DND-41 (cell line): ENCODE measurements around the gene DPP6.
"Not testable (repeated sequence)": the region's sequence is repeated elsewhere in the genome, so short reads cannot be mapped to it uniquely, and the experiment has no call there.

Experiments used
- ATAC-seq: fragments of 200-7000 bp; cut with Tn5 transposase; 3 replicates; pipeline ENCODE4 v1.9.1; 2021; ENCODE audit warnings: low read depth; ENCODE audit not compliant: insufficient read depth
- DNase-seq: peaks from one replicate; pipeline ENCODE4 v3.0.0-alpha.2; 2020
- H2AFZ ChIP-seq: 2 replicates; pipeline ENCODE4 v1.6.0; 2012; ENCODE audit warnings: low read depth, low read length
- H3K27ac ChIP-seq: 2 replicates; pipeline ENCODE4 v1.5.1; 2012; ENCODE audit warnings: low read length, inconsistent platforms
- H3K27me3 ChIP-seq: fragments of 200-600 bp; sonication (generic); 2 replicates; pipeline ENCODE4 v1.6.0; 2012; ENCODE audit warnings: low read length, mild to moderate bottlenecking, inconsistent platforms; ENCODE audit not compliant: insufficient read depth, poor library complexity
- H3K36me3 ChIP-seq: 2 replicates; pipeline ENCODE4 v1.5.1; 2012; ENCODE audit warnings: low read length, inconsistent platforms; ENCODE audit not compliant: insufficient read depth
- H3K4me1 ChIP-seq: 2 replicates; pipeline ENCODE4 v1.5.1; 2012; ENCODE audit warnings: mild to moderate bottlenecking, low read length; ENCODE audit not compliant: insufficient read depth
- H3K4me2 ChIP-seq: 2 replicates; pipeline ENCODE4 v1.6.0; 2012; ENCODE audit warnings: mild to moderate bottlenecking, moderate library complexity, low read length, inconsistent platforms; ENCODE audit not compliant: insufficient read depth
- H3K4me3 ChIP-seq, 2 experiments: fragments of 200-600 bp in 1 of 2; shearing (Covaris generic) in 1 of 2; 2 replicates each; pipeline ENCODE4 v1.5.1; 2012 to 2016; ENCODE audit warnings: inconsistent platforms in 2 of 2, low read length in 2 of 2, mild to moderate bottlenecking in 2 of 2, low read depth in 1 of 2, moderate library complexity in 1 of 2
- H3K79me2 ChIP-seq: 2 replicates; pipeline ENCODE4 v1.6.0; 2012; ENCODE audit warnings: low read length, inconsistent platforms; ENCODE audit not compliant: insufficient read depth
- H3K9ac ChIP-seq: 2 replicates; pipeline ENCODE4 v1.6.0; 2012; ENCODE audit warnings: low read depth, mild to moderate bottlenecking, inconsistent platforms, low read length, moderate library complexity
- H3K9me3 ChIP-seq: 2 replicates; pipeline ENCODE4 v1.5.1; 2012; ENCODE audit warnings: low read length, moderate library complexity, mild to moderate bottlenecking, inconsistent platforms; ENCODE audit not compliant: insufficient read depth, severe bottlenecking
- H4K20me1 ChIP-seq: 2 replicates; pipeline ENCODE4 v1.6.0; 2012; ENCODE audit warnings: low read length; ENCODE audit not compliant: insufficient read depth

DPP6 gene

DNA sequence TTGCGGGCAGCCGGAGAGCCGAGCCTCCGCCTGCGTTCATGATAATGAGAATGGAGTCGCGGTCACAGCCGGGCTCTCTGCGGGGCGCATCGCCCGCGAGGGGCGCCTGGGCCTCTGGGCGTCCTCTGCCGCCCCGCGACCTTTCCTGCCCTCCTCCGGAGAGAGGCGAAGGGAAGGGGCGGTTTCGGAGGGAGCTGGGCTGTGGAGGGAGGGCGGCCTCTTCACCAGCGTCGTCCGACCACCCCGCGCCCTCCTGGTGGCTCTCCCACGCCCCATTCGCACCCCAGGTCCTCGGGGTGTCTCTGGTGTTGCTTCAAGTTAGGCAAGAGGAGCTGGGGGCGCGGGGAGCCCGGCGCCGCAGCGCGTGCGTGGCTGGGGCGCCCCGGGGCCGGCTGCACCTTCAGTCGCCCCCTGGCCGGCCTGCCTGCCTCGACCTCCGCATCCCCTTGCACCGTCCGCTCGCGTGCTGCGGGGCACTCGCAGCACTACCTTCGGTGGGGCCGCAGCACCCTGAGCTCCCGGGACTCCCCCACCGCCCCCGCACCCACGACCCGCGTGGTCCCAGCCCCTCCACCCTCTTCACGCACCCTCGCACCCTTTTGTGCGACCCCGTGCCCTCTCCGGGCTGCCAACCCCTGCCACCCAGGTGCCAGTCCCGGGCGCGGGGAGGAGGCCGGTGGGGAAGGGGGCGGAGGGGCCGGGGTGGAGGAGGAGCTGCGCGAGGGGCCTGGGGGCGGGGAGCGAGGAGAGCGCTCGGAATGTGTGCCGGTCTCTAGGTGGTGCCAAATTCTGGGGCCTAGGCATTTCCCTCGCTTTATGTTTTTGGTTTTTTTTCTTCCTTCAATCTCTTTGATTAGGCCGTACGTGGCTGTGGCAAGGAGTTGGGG, at the start of gene DPP6:
Gene DPP6 (plus strand): TSS at position 756 of the 887 bp plus-strand sequence.
- H3K9me3 ChIP-seq, DNase-seq, H3K27ac ChIP-seq, H3K36me3 ChIP-seq, H3K4me3 ChIP-seq, H3K9ac ChIP-seq, H2AFZ ChIP-seq, H3K27me3 ChIP-seq, H3K4me2 ChIP-seq, H4K20me1 ChIP-seq, H3K4me1 ChIP-seq, H3K79me2 ChIP-seq, ATAC-seq: not testable (repeated sequence)

DNA sequence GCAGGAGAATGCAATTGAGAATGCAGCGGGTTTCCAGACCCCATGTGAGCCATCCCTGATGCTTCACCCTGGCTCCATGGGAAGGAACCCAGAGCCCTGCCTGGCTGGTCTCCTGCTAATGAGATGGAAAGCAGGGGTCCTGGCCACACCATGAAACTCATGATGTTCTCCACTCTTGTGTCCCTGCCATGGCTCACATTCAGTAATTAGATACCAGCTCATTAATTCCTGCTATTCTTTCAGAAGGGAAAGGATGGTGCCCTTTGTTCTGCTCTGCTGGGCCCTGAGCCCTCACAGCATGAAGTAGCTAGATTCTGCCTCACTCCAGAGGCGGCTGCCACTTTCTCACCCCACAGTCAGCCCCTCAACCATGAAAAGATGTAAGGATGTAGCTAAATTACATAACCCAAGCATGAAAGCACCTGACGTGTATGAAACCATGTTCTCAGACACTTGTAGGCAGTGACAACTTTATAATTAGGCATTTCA, 42.7 kb upstream of the DPP6 start:
- not testable (repeated sequence) for H3K27ac ChIP-seq, H3K9ac ChIP-seq, H4K20me1 ChIP-seq, H3K79me2 ChIP-seq, DNase-seq, H3K27me3 ChIP-seq, H3K9me3 ChIP-seq, ATAC-seq, H3K4me3 ChIP-seq, H3K4me2 ChIP-seq, H3K4me1 ChIP-seq, H2AFZ ChIP-seq, H3K36me3 ChIP-seq

DNA sequence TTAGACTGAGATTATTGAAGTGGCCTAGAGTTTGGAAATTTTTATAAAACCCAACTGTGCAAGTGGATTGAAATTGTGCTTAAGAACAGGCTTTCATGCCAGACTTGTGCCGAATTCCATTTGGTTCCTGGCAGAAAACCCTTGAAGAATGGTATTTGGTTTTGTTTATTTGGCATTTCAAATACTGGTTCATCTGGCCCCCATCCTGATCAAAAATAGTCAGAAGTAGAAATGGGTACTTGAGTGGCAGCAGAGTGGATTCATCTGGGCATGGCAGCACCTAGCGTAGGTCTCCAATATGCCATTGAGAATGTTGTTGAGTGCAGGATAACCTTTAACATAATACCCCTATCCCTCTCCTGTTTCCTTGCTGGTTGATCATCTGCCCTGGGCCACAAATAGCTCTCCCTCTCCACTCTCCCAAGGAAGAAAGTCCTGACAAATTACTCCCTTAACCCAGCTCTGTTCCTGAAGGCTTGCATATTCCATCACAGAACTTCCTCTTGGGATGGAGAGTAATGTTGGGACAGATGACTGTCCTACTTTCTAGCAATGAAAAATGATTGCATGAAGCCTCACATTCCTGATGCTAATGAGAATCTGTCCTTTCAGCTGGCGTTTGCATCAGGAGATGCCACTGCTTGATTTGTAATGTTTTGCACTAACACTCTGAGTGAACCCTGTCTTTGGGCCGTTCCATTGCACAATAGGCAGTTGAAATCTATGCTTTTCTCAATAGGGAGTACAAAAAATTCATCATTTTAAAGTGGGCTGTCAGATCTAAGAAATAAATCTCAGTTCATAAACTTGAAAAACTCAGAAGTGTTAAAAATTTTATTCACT, 41.3 kb upstream of the DPP6 start:
- H3K4me1 ChIP-seq, H4K20me1 ChIP-seq, H3K27ac ChIP-seq, H3K36me3 ChIP-seq, H3K9ac ChIP-seq, ATAC-seq, H3K27me3 ChIP-seq, H3K9me3 ChIP-seq, H3K79me2 ChIP-seq, DNase-seq, H3K4me2 ChIP-seq, H2AFZ ChIP-seq, H3K4me3 ChIP-seq: not testable (repeated sequence)

GRCh38 chr7:154012800-154013199, 39.4 kb upstream of the DPP6 start:
- H3K27ac ChIP-seq, H3K27me3 ChIP-seq, H3K36me3 ChIP-seq, H3K79me2 ChIP-seq, ATAC-seq, H3K4me1 ChIP-seq, H2AFZ ChIP-seq, H3K4me2 ChIP-seq, H4K20me1 ChIP-seq, DNase-seq, H3K4me3 ChIP-seq, H3K9ac ChIP-seq, H3K9me3 ChIP-seq: not testable (repeated sequence)

DNA sequence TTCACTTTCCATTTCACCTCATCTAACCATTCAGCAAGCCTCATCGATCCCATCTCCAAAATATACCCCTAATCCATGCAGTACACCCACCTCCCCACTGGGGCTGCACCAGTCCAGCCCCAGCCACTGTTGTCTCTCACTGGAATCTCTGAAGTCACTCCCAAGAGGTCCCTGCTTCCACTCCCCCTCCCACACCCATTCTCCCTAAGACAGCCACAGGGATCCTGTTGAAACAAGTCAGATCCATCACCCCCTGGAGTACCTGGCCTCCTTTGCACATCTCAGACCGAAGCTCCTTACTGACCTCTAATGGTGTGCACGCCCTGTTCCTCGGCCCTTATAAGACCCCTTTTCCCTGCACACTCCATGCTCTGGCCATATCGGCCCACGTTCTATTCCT, 36.6 kb upstream of the DPP6 start:
- H2AFZ ChIP-seq, H3K9me3 ChIP-seq, H3K36me3 ChIP-seq, H3K79me2 ChIP-seq, H3K4me1 ChIP-seq, H3K4me3 ChIP-seq, H3K27me3 ChIP-seq, ATAC-seq, H3K9ac ChIP-seq, H3K4me2 ChIP-seq, DNase-seq, H4K20me1 ChIP-seq, H3K27ac ChIP-seq: not testable (repeated sequence)

DNA sequence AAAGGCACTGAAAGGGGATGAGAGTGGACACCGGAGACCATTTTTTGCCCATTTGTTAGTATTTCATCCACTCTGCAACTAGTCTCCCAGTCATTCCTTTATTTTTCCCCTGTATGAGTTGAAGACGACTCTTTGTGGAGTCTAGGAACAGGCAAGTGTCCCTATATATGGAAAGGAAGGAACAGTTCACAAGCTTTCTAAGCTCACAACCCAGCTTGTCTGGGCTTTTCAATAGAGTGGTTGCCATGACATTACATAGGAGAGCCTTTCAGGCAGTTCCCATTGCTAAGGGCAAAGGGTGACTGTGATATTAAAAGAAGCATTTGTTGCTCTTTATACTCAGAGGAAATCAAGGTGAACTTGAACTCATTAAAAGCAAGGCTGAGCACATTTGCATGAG, 33.8 kb upstream of the DPP6 start:
- not testable (repeated sequence) for DNase-seq, H3K4me3 ChIP-seq, H3K36me3 ChIP-seq, H3K27me3 ChIP-seq, H3K4me1 ChIP-seq, H2AFZ ChIP-seq, H3K9me3 ChIP-seq, H3K4me2 ChIP-seq, H3K27ac ChIP-seq, H3K79me2 ChIP-seq, H3K9ac ChIP-seq, H4K20me1 ChIP-seq, ATAC-seq

DNA sequence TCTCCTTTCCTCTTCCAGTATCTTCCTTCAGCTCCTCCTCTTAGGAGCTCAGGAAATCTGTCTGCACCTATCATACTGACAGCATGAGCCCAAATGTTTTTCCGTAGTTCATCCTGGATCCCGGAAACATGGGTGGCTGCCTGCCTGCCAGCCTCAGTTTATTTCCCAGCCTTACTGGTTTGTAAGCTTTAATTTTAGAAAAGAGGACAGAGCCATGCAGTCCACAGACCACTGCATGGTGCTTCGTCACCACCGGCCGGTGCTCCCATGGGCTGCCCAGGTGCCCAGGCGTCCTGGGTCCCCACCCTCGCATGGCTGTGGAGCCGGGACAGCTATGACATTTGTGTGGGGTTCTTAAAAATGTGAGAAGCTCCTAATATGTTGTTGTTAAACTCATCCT, 24.4 kb upstream of the DPP6 start:
- H2AFZ ChIP-seq, H3K9ac ChIP-seq, H3K27me3 ChIP-seq, H3K79me2 ChIP-seq, H3K36me3 ChIP-seq, H4K20me1 ChIP-seq, ATAC-seq, DNase-seq, H3K4me1 ChIP-seq, H3K27ac ChIP-seq, H3K4me2 ChIP-seq, H3K4me3 ChIP-seq, H3K9me3 ChIP-seq: not testable (repeated sequence)
